Natural killer cell (primary cell): ENCODE results near the gene NFASC. TPM values are rescaled to one million over a fixed set of nuclear protein-coding genes. Genes with fewer than 3 reads are reported as not detected.

Source experiments
- ATAC-seq, 3 donors: fragments of 150-1000 bp in 2 of 3; fragments of 200-7000 bp in 1 of 3; cut with Tn5 transposase; 1 replicate in 1 of 3; 2 replicates in 2 of 3; pipeline ENCODE4 v1.10.0; 2021; ENCODE audit warnings: mild to moderate bottlenecking in 2 of 3, moderate library complexity in 2 of 3
- DNase-seq, 2 donors: peaks; one replicate each; pipeline versions ENCODE4 v3.0.0 to v3.0.0-alpha.2; 2013 to 2021; ENCODE audit warnings: mixed read lengths in 1 of 2
- H3K27ac ChIP-seq: one replicate; pipeline ENCODE4 v1.5.1; 2013; ENCODE audit warnings: mild to moderate bottlenecking, low read length
- H3K27me3 ChIP-seq: one replicate; pipeline ENCODE4 v1.6.1; 2013; ENCODE audit warnings: low read length; ENCODE audit not compliant: control insufficient read depth, insufficient read depth
- H3K36me3 ChIP-seq: one replicate; pipeline ENCODE4 v1.6.1; 2013; ENCODE audit warnings: low read length; ENCODE audit not compliant: control insufficient read depth, insufficient read depth
- H3K4me1 ChIP-seq: one replicate; pipeline ENCODE4 v1.6.1; 2013; ENCODE audit warnings: low read length; ENCODE audit not compliant: control insufficient read depth, insufficient read depth
- H3K4me3 ChIP-seq: one replicate; pipeline ENCODE4 v1.5.1; 2013; ENCODE audit warnings: low read length
- H3K9me3 ChIP-seq: one replicate; pipeline ENCODE4 v1.6.1; 2013; ENCODE audit warnings: low read length; ENCODE audit not compliant: control insufficient read depth, insufficient read depth
- H3K27ac Mint-ChIP-seq, 2 donors: one replicate each; pipeline ENCODE4 v1.8.0; 2022; ENCODE audit warnings: mild to moderate bottlenecking in 2 of 2, mixed read lengths in 2 of 2, moderate library complexity in 1 of 2
- H3K27me3 Mint-ChIP-seq, 2 donors: one replicate each; pipeline ENCODE4 v1.8.0; 2022; ENCODE audit warnings: low read depth in 2 of 2, mixed read lengths in 2 of 2
- H3K36me3 Mint-ChIP-seq: one replicate; pipeline ENCODE4 v1.8.0; 2022; ENCODE audit warnings: mixed read lengths
- H3K4me1 Mint-ChIP-seq, 2 donors: one replicate each; pipeline ENCODE4 v1.8.0; 2022; ENCODE audit warnings: mixed read lengths in 2 of 2
- H3K4me3 Mint-ChIP-seq: one replicate; pipeline ENCODE4 v1.8.0; 2022; ENCODE audit warnings: mild to moderate bottlenecking, moderate library complexity, mixed read lengths
- H3K9me3 Mint-ChIP-seq, 2 donors: one replicate each; pipeline ENCODE4 v1.8.0; 2022; ENCODE audit warnings: mixed read lengths in 2 of 2
- CTCF ChIP-seq: fragments of 200-600 bp; IDR thresholded peaks from one replicate; pipeline ENCODE4 v1.8.0; 2022; ENCODE audit warnings: antibody characterized with exemption
- WGBS: methylation state at CpG from one replicate; pipeline ENCODE4 v1.1.7; 2013; ENCODE audit warnings: missing lambda C conversion rate; ENCODE audit not compliant: insufficient coverage; 5-methylcytosine and 5-hydroxymethylcytosine counted together
- intact Hi-C: fragments of 100-400 bp; cut with micrococcal nuclease; formaldehyde crosslinking; loops from one replicate; pipeline ENCODE4 v1.14.2; 2022
- total RNA-seq, 4 donors: library from RNA; stranded (reverse); fragments of 120-200 nt in 1 of 4; gene quantifications; one replicate each; pipeline versions ENCODE4 v1.2.3 to v1.2.4, GENCODE V29; 2013 to 2022

Gene NFASC
- total RNA-seq, 3 donors from 2014 or later (not counting 1 experiment from before 2014, with no cell fraction given) = 0.09 to 0.27 TPM; not detected in 1

- intact Hi-C loops = loop anchor here (10.0 kb wide), 2 partner anchors 90 to 180 kb away; no protein-coding TSS in a partner anchor
- H3K36me3 Mint-ChIP-seq = no peaks in the 10 kb centered on the region
- 90% methylated on average over 11 of the region's 11 CpGs for WGBS
- H3K4me3 Mint-ChIP-seq = no peak overlapping the region
- no peaks in the 10 kb centered on the region for H3K9me3 Mint-ChIP-seq
- peaks cover 0 to 4% of the 10 kb centered on the region in 2 donors for H3K27me3 Mint-ChIP-seq
- Histone ChIP-seq H3K27me3 (no peaks in the 10 kb centered on the region), H3K4me3 (no peak overlapping the region), H3K27ac (no peak overlapping the region), H3K4me1 (peaks cover 6% of the 10 kb centered on the region), H3K9me3 (no peaks in the 10 kb centered on the region), H3K36me3 (no peaks in the 10 kb centered on the region)
- DNase-seq (no peak), ATAC-seq (no peak)
- no peaks in the 10 kb centered on the region for H3K4me1 Mint-ChIP-seq
- no peak overlapping the region for H3K27ac Mint-ChIP-seq
- TF ChIP-seq CTCF = no peak
These were observed 193.6 kb downstream of the NFASC start for GRCh38 chr1:205064301-205064700.

GRCh38 chr1:205064741-205065316 is 194.2 kb downstream of the NFASC start:
- Mint-ChIP-seq H3K27me3 (peaks cover 0 to 4% of the 10 kb centered on the region in 2 donors), H3K4me3 (no peak overlapping the region), H3K36me3 (no peaks in the 10 kb centered on the region), H3K9me3 (no peaks in the 10 kb centered on the region), H3K4me1 (no peaks in the 10 kb centered on the region), H3K27ac (no peak overlapping the region)
- intact Hi-C loops = loop anchor here (10.0 kb wide), 2 partner anchors 90 to 180 kb away; no protein-coding TSS in a partner anchor
- no peaks in the 10 kb centered on the region for H3K9me3 ChIP-seq
- H3K27me3 ChIP-seq = no peaks in the 10 kb centered on the region
- no peaks in the 10 kb centered on the region for H3K36me3 ChIP-seq
- no peak overlapping the region for H3K4me3 ChIP-seq
- peaks cover 6% of the 10 kb centered on the region for H3K4me1 ChIP-seq
- TF ChIP-seq CTCF = no peak
- ATAC-seq (no peak), DNase-seq (no peak)
- no peak overlapping the region for H3K27ac ChIP-seq
- 82% methylated on average over 9 of the region's 9 CpGs for WGBS

GRCh38 chr1:205065666-205066065 is 195.0 kb downstream of the NFASC start:
- Mint-ChIP-seq H3K27me3 (peaks cover 0 to 4% of the 10 kb centered on the region in 2 donors), H3K36me3 (no peaks in the 10 kb centered on the region), H3K4me3 (no peak overlapping the region), H3K27ac (no peak overlapping the region), H3K9me3 (no peaks in the 10 kb centered on the region), H3K4me1 (no peaks in the 10 kb centered on the region)
- TF ChIP-seq CTCF = no peak
- H3K27ac ChIP-seq = no peak overlapping the region
- DNase-seq (no peak), ATAC-seq (no peak)
- H3K9me3 ChIP-seq = no peaks in the 10 kb centered on the region
- no peaks in the 10 kb centered on the region for H3K36me3 ChIP-seq
- H3K4me3 ChIP-seq = no peak overlapping the region
- peaks cover 6% of the 10 kb centered on the region for H3K4me1 ChIP-seq
- intact Hi-C loops = loop anchor here (10.0 kb wide), 2 partner anchors 91 to 179 kb away; no protein-coding TSS in a partner anchor
- 95% methylated on average over 14 of the region's 14 CpGs for WGBS
- no peaks in the 10 kb centered on the region for H3K27me3 ChIP-seq
